Neural cell (in vitro differentiated cells): ENCODE measurements around the gene CHD9NB. TPM values are rescaled to one million over a fixed set of nuclear protein-coding genes. Genes with fewer than 3 reads are reported as not detected.

Source experiments
- H2AFZ ChIP-seq: fragments of 200-600, 300-800 bp; sonication (generic), shearing (Covaris generic); 2 replicates; pipeline ENCODE4 v1.6.0; 2014; ENCODE audit warnings: low read depth, mild to moderate bottlenecking, antibody characterized with exemption, low read length, moderate library complexity
- H3F3A ChIP-seq: fragments of 200-600 bp; shearing (Covaris generic); 2 replicates; pipeline ENCODE4 v1.6.1; 2016; ENCODE audit warnings: mild to moderate bottlenecking, moderate library complexity, mixed read lengths, antibody characterized with exemption, low read length; ENCODE audit not compliant: insufficient read depth, poor library complexity, severe bottlenecking
- H3K27ac ChIP-seq: fragments of 200-600, 300-800 bp; sonication (generic), shearing (Covaris generic); 2 replicates; pipeline ENCODE4 v1.5.1; 2014; ENCODE audit warnings: mild to moderate bottlenecking, low read length, moderate library complexity
- H3K27me3 ChIP-seq: fragments of 300-800, 200-600 bp; sonication (generic), shearing (Covaris generic); 2 replicates; pipeline ENCODE4 v1.6.0; 2014; ENCODE audit warnings: mild to moderate bottlenecking, low read depth, low read length, moderate library complexity; ENCODE audit not compliant: insufficient read depth
- H3K36me3 ChIP-seq: fragments of 300-800, 200-600 bp; sonication (generic), shearing (Covaris generic); 2 replicates; pipeline ENCODE4 v1.5.1; 2014; ENCODE audit warnings: mild to moderate bottlenecking, antibody characterized with exemption, low read length, moderate library complexity; ENCODE audit not compliant: insufficient read depth
- H3K4me2 ChIP-seq: fragments of 300-800, 200-600 bp; sonication (generic), shearing (Covaris generic); 2 replicates; pipeline ENCODE4 v1.6.0; 2014; ENCODE audit warnings: mild to moderate bottlenecking, low read length
- H3K4me3 ChIP-seq: fragments of 300-800, 200-600 bp; sonication (generic), shearing (Covaris generic); 2 replicates; pipeline ENCODE4 v1.5.1; 2014; ENCODE audit warnings: mild to moderate bottlenecking, low read length, moderate library complexity
- H3K79me2 ChIP-seq: fragments of 200-600 bp; shearing (Covaris generic); replicated peaks from 2 replicates; pipeline ENCODE4 v1.6.0; 2014; ENCODE audit warnings: mild to moderate bottlenecking, low read length, moderate library complexity; ENCODE audit not compliant: insufficient read depth
- H3K9ac ChIP-seq: fragments of 300-800, 200-600 bp; sonication (generic), shearing (Covaris generic); 2 replicates; pipeline ENCODE4 v1.6.1; 2016; ENCODE audit warnings: mild to moderate bottlenecking, low read length, mixed read lengths
- H3K9me2 ChIP-seq: fragments of 200-600 bp; shearing (Covaris generic); 2 replicates; pipeline ENCODE4 v1.6.1; 2016; ENCODE audit warnings: mild to moderate bottlenecking, low read length, mixed read lengths; ENCODE audit not compliant: insufficient read depth
- H3K9me3 ChIP-seq: fragments of 200-600, 300-800 bp; sonication (generic), shearing (Covaris generic); 2 replicates; pipeline ENCODE4 v1.6.1; 2016; ENCODE audit warnings: mild to moderate bottlenecking, mixed run types, low read length, moderate library complexity, mixed read lengths
- H4K20me1 ChIP-seq: fragments of 200-600 bp; shearing (Covaris generic); 2 replicates; pipeline ENCODE4 v1.6.1; 2016; ENCODE audit warnings: mild to moderate bottlenecking, mixed run types; ENCODE audit not compliant: insufficient read depth
- CTCF ChIP-seq: fragments of 450-650 bp; IDR thresholded peaks from 2 replicates; pipeline ENCODE4 v1.5.1; 2014; ENCODE audit warnings: antibody characterized with exemption, mild to moderate bottlenecking, moderate library complexity; ENCODE audit not compliant: poor library complexity, severe bottlenecking
- EP300 ChIP-seq: fragments of 450-650 bp; conservative IDR thresholded peaks from 2 replicates; pipeline ENCODE4 v1.6.1; 2014; ENCODE audit warnings: antibody characterized with exemption, mild to moderate bottlenecking, moderate library complexity; ENCODE audit not compliant: poor library complexity, severe bottlenecking
- EZH2 ChIP-seq: fragments of 200-600, 300-800 bp; shearing (Covaris generic), sonication (generic); IDR thresholded peaks from 2 replicates; pipeline ENCODE4 v1.6.1; 2014; ENCODE audit warnings: antibody characterized with exemption, low read length, borderline replicate concordance, mild to moderate bottlenecking; ENCODE audit not compliant: insufficient read depth, poor library complexity, severe bottlenecking
- MXI1 ChIP-seq: fragments of 450-650 bp; conservative IDR thresholded peaks from 2 replicates; pipeline ENCODE4 v1.6.1; 2014; ENCODE audit warnings: antibody characterized with exemption, mild to moderate bottlenecking; ENCODE audit not compliant: poor library complexity, severe bottlenecking
- POLR2AphosphoS5 ChIP-seq: IDR thresholded peaks from 2 replicates; pipeline ENCODE4 v1.6.1; 2012
- RAD21 ChIP-seq: fragments of 450-650 bp; conservative IDR thresholded peaks from 2 replicates; pipeline ENCODE4 v1.6.1; 2014; ENCODE audit warnings: antibody characterized with exemption, mild to moderate bottlenecking, moderate library complexity
- REST ChIP-seq: IDR thresholded peaks from 2 replicates; pipeline ENCODE4 v1.6.1; 2012; ENCODE audit warnings: borderline replicate concordance
- SMC3 ChIP-seq: fragments of 450-650 bp; conservative IDR thresholded peaks from 2 replicates; pipeline ENCODE4 v1.6.1; 2014; ENCODE audit warnings: antibody characterized with exemption, mild to moderate bottlenecking, moderate library complexity; ENCODE audit not compliant: poor library complexity
- TAF1 ChIP-seq: IDR thresholded peaks from 2 replicates; pipeline ENCODE4 v1.6.1; 2012; ENCODE audit warnings: low read depth
- polyA plus RNA-seq: library from polyadenylated mRNA; depleted of rRNA; stranded (reverse); fragments of >200 nt; gene quantifications from 2 replicates; pipeline ENCODE4 v1.2.3, GENCODE V29; 2014

Gene CHD9NB
- polyA plus RNA-seq, 1 donor from 2014 or later = 0.17 TPM

- Histone ChIP-seq H3K9ac (no peak overlapping the region), H3K4me2 (no peak overlapping the region)
These were observed 37.0 kb upstream of the CHD9NB start for GRCh38 chr16:53089434-53090285.

More at GRCh38 chr16:53089434-53090285, 37.0 kb upstream of the CHD9NB start:
- H3K79me2 ChIP-seq = no peaks in the 10 kb centered on the region
- no peak overlapping the region for H3K27ac ChIP-seq
- no peaks in the 10 kb centered on the region for H3K9me2 ChIP-seq
- H2AFZ ChIP-seq = no peak overlapping the region
- H3K27me3 ChIP-seq = no peaks in the 10 kb centered on the region
- no peak for TF ChIP-seq POLR2AphosphoS5
- TF ChIP-seq EZH2 = no peak
- no peak for TF ChIP-seq REST
- no peak for TF ChIP-seq EP300
- no peak for TF ChIP-seq TAF1
- TF ChIP-seq SMC3 = no peak
- no peak for TF ChIP-seq CTCF
- TF ChIP-seq RAD21 = no peak
- TF ChIP-seq MXI1 = no peak
- no peaks in the 10 kb centered on the region for H3K36me3 ChIP-seq
- H4K20me1 ChIP-seq = no peaks in the 10 kb centered on the region
- H3K9me3 ChIP-seq = no peaks in the 10 kb centered on the region
- H3F3A ChIP-seq = no peaks in the 10 kb centered on the region
- no peak overlapping the region for H3K4me3 ChIP-seq
